Naive thymus-derived CD8-positive, alpha-beta T cell (primary cell): Measurements from ENCODE around the gene MIPEP. TPM values are rescaled to one million over a fixed set of nuclear protein-coding genes. Genes with fewer than 3 reads are reported as not detected.

ENCODE experiments used
- ATAC-seq, 2 donors: fragments of 150-1000 bp; cut with Tn5 transposase in 1 of 2; sonication (Bioruptor Pico), chemical (Tn5 transposase) in 1 of 2; 1 replicate in 1 of 2; 2 replicates in 1 of 2; pipeline ENCODE4 v1.10.0; 2021; ENCODE audit warnings: mild to moderate bottlenecking in 2 of 2, moderate library complexity in 2 of 2
- POLR2A ChIA-PET: fragments of 350-600 bp; sonication (Branson Sonifier 250); formaldehyde crosslinking; loops from one replicate; lab custom pipeline; 2021; ENCODE audit warnings: antibody characterized with exemption; lab: Charles Lee
- DNase-seq, 10 donors: peaks; one replicate each; pipeline versions ENCODE4 v3.0.0 to v3.0.0-alpha.2; 2020 to 2022
- H3K27ac Mint-ChIP-seq, 10 donors: one replicate each; pipeline ENCODE4 v1.8.0; 2020 to 2022; ENCODE audit warnings: mild to moderate bottlenecking in 10 of 10, mixed read lengths in 10 of 10, moderate library complexity in 4 of 10, inconsistent platforms in 1 of 10
- H3K27me3 Mint-ChIP-seq, 5 donors: one replicate each; pipeline ENCODE4 v1.8.0; 2021 to 2022; ENCODE audit warnings: mixed read lengths in 5 of 5
- H3K36me3 Mint-ChIP-seq, 3 donors: one replicate each; pipeline ENCODE4 v1.8.0; 2020 to 2022; ENCODE audit warnings: mixed read lengths in 3 of 3, mild to moderate bottlenecking in 2 of 3, inconsistent platforms in 1 of 3
- H3K4me1 Mint-ChIP-seq, 4 donors: one replicate each; pipeline ENCODE4 v1.8.0; 2021 to 2022; ENCODE audit warnings: mixed read lengths in 4 of 4
- H3K4me3 Mint-ChIP-seq, 10 donors: one replicate each; pipeline ENCODE4 v1.8.0; 2020 to 2022; ENCODE audit warnings: mild to moderate bottlenecking in 10 of 10, mixed read lengths in 10 of 10, moderate library complexity in 6 of 10, inconsistent platforms in 1 of 10
- H3K9me3 Mint-ChIP-seq, 9 donors: one replicate each; pipeline ENCODE4 v1.8.0; 2020 to 2022; ENCODE audit warnings: mixed read lengths in 9 of 9, mild to moderate bottlenecking in 3 of 9, inconsistent platforms in 1 of 9, moderate library complexity in 1 of 9
- polyA plus RNA-seq, 3 donors: library from polyadenylated mRNA; unstranded; fragments of 300-500 nt; fragmentation: Illumina TruSeq; gene quantifications; one replicate each; pipeline ENCODE4 v1.2.3, GENCODE V29; 2021
- total RNA-seq, 8 experiments: library from RNA in 2 of 8; stranded (reverse) in 2 of 8; gene quantifications; one replicate each; pipeline ENCODE4 v1.2.3 and lab custom pipeline; 2021 to 2026

Gene MIPEP
- total and polyA plus RNA-seq, 5 experiments from 2014 or later, result 9.4 to 16.6 (median 14.0) TPM

DNA sequence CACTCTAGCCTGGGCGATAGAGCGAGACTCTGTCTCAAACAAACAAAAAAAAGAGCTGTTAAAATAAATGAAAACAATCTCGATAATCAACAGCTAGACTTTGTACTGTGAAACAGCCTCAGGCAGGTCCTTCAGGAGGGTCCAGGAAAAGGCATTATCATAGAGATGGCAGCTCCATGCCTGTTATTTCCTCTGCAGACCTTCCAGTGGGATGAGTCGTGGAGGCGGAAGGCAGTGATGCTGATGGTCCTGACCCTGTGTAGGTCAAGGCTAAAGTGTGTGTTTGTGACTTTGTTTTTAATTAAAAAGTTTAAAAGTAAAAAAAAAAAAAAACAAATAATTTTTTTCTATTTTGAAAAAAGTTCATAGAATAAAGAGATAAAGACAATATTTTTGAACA, 201.6 kb downstream of the MIPEP start:
- ATAC-seq (no peak), DNase-seq (no peak)
- no peak overlapping the region for H3K27ac Mint-ChIP-seq
- POLR2A ChIA-PET, result interaction anchor here (0.6 kb wide), 1 partner anchor 225 kb away, joined by 3 read pairs; no protein-coding TSS in a partner anchor
- peaks cover 0 to 3% (median 0%) of the 10 kb centered on the region in 3 donors for H3K36me3 Mint-ChIP-seq
- H3K9me3 Mint-ChIP-seq, result peaks cover 0 to 25% (median 7%) of the 10 kb centered on the region in 9 donors
- no peaks in the 10 kb centered on the region for H3K4me1 Mint-ChIP-seq
- H3K4me3 Mint-ChIP-seq, result no peak overlapping the region
- H3K27me3 Mint-ChIP-seq, result peaks cover 0 to 2% (median 0%) of the 10 kb centered on the region in 5 donors

DNA sequence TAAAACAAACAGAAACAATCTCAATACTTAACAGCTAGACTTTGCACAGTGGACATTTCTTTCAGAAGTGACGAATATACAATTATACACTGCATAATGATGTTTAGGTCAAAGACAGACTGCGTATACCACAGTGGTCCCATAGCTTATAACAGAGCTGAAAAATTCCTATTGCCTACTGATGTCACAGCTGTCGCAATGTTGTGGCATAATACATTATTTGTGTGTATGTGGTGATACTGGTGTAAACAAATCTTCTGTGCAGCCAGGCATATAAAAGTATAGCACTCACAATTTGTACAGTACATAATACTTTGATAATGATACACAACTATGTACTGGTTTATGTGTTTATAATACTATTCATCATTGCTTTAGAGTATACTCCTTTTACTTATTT, 202.3 kb downstream of the MIPEP start:
- Mint-ChIP-seq H3K4me1 (no peaks in the 10 kb centered on the region), H3K9me3 (peaks cover 0 to 25% (median 7%) of the 10 kb centered on the region in 9 donors), H3K27me3 (peaks cover 0 to 2% (median 0%) of the 10 kb centered on the region in 5 donors), H3K4me3 (no peak overlapping the region), H3K36me3 (peaks cover 0 to 3% (median 0%) of the 10 kb centered on the region in 3 donors), H3K27ac (no peak overlapping the region)
- POLR2A ChIA-PET, result no interaction called here
- ATAC-seq, result no peak
- DNase-seq, result no peak

DNA sequence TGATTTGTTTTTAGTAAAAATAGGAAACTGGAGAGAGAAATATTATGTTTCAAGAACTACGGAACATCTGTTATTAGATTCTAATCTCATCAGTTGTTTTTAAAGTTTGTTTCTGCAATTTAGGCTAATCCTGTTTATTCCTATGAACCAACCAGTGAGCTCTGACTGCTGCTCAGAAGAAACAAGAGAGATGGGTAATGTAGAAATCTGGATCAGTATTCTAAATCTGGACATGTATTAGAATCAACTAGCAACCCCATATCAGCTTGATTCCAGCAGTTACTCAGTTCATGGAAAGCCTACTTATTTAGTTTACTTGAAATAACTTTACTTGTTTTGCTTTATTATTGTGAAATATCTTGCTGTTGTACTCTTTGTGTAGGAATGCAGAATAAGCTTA, 203.8 kb downstream of the MIPEP start:
- DNase-seq, result no peak
- H3K4me1 Mint-ChIP-seq, result no peaks in the 10 kb centered on the region
- H3K36me3 Mint-ChIP-seq, result peaks cover 0 to 3% (median 0%) of the 10 kb centered on the region in 3 donors
- no peak overlapping the region for H3K27ac Mint-ChIP-seq
- POLR2A ChIA-PET, result no interaction called here
- no peak for ATAC-seq
- H3K9me3 Mint-ChIP-seq, result peaks cover 0 to 25% (median 7%) of the 10 kb centered on the region in 9 donors
- H3K27me3 Mint-ChIP-seq, result peaks cover 0 to 5% (median 1%) of the 10 kb centered on the region in 5 donors
- H3K4me3 Mint-ChIP-seq, result no peak overlapping the region

DNA sequence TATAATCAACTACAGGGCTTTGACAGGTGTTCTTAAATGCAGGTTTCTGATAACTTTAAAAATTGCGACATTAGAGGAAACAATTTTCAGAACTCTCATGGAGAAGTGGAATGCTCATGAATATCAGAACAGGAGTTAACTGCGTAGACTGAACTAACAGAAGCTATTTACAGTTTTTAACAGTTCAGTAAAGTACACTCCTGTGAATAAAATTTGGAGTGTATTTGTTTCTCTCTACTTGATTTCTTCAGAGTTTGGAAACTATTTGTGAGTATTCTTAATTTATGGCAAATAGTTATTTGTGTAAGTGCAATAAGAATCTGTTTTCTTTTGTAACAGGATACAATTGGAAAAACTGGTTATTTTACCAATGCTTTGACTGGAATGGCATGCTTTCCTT, 204.6 kb downstream of the MIPEP start:
- DNase-seq (no peak), ATAC-seq (no peak)
- no peak overlapping the region for H3K27ac Mint-ChIP-seq
- POLR2A ChIA-PET, result no interaction called here
- H3K36me3 Mint-ChIP-seq, result peaks cover 0 to 3% (median 0%) of the 10 kb centered on the region in 3 donors
- H3K4me1 Mint-ChIP-seq, result peaks cover 0 to under 1% (median under 1%) of the 10 kb centered on the region in 4 donors
- H3K27me3 Mint-ChIP-seq, result peaks cover 0 to 5% (median 1%) of the 10 kb centered on the region in 5 donors
- no peak overlapping the region for H3K4me3 Mint-ChIP-seq
- peaks cover 0 to 25% (median 7%) of the 10 kb centered on the region in 9 donors for H3K9me3 Mint-ChIP-seq

DNA sequence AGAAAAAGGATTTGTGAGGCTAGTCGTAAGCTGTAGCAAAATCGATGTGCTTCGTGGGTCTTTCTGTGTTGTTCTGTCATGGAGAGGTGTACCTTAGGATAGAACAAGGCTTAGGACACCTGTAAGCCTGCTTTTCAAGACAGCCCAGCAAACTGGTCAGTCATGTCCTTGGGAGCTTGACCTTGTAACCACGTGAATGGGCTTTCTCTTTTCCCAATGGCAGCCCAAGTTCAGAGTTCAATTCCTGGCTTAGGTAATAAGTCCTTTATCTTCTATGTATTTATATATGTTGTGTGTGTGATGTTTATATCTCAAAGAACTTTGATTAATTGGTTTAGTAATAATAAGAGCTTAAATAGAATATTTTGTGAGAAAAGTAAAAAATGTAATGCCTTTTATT, 206.1 kb downstream of the MIPEP start:
- peaks cover 3 to 10% (median 7%) of the 10 kb centered on the region in 4 donors for H3K4me1 Mint-ChIP-seq
- POLR2A ChIA-PET, result no interaction called here
- no peak overlapping the region for H3K4me3 Mint-ChIP-seq
- no peak for DNase-seq
- peaks cover 0 to 3% (median 0%) of the 10 kb centered on the region in 3 donors for H3K36me3 Mint-ChIP-seq
- no peak overlapping the region for H3K27ac Mint-ChIP-seq
- H3K9me3 Mint-ChIP-seq, result peaks cover 0 to 25% (median 7%) of the 10 kb centered on the region in 9 donors
- H3K27me3 Mint-ChIP-seq, result peaks cover 0 to 5% (median 1%) of the 10 kb centered on the region in 5 donors
- ATAC-seq, result no peak

DNA sequence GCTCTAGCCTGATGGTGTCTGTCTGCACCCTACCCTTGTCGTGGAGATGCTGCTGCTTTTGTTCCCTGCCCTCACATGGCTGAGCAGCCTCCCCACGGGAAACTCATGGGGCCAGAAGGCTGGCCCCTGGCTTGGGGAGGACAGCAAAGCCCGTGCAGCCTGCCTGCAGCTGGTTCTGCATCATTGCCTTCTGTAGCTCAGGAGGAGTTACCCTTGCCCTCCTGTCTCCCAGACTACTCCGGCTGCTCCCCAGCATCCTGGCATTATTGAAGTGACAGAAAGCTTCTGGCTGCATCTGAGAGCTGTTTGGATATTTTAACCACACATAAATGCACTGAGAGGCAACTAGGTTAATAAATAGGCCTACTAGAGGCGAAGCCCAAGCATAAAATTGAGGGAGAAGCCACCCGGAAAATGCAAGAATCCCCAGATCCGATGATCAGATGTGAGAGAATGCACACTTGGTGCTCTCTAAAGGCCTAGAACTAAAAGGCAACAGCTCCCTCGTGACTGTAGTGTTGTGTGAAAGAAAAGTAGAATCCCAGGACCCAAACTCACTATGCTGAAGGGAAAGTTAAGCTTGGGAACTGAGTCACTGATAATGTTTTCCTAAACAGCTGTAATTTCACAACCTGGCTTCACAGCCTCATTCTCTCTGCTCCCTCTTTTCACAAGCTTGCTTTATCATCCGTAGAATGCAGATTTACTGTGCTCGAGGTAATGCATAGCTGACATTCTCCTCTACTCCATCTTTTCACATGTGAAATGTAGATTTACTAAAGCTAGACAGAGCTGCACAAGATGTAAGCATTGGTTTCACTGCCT, 208.1 kb downstream of the MIPEP start:
- H3K36me3 Mint-ChIP-seq, result peaks cover 0 to 3% (median 0%) of the 10 kb centered on the region in 3 donors
- H3K4me1 Mint-ChIP-seq, result peaks cover 3 to 10% (median 7%) of the 10 kb centered on the region in 4 donors
- DNase-seq, result no peak
- H3K27ac Mint-ChIP-seq, result no peak overlapping the region
- peaks cover 0 to 25% (median 7%) of the 10 kb centered on the region in 9 donors for H3K9me3 Mint-ChIP-seq
- POLR2A ChIA-PET, result no interaction called here
- ATAC-seq, result no peak
- peaks cover 0 to 10% (median 1%) of the 10 kb centered on the region in 5 donors for H3K27me3 Mint-ChIP-seq
- no peak overlapping the region for H3K4me3 Mint-ChIP-seq

Other genes starting within 250 kb of the MIPEP start
- gene C1QTNF9B, start 8.1 kb upstream of the MIPEP start, total RNA-seq, result not detected
- gene C1QTNF9B, start 8.1 kb upstream of the MIPEP start, polyA plus RNA-seq, result not detected